ENCODE results near the gene CLCF1.

DNA sequence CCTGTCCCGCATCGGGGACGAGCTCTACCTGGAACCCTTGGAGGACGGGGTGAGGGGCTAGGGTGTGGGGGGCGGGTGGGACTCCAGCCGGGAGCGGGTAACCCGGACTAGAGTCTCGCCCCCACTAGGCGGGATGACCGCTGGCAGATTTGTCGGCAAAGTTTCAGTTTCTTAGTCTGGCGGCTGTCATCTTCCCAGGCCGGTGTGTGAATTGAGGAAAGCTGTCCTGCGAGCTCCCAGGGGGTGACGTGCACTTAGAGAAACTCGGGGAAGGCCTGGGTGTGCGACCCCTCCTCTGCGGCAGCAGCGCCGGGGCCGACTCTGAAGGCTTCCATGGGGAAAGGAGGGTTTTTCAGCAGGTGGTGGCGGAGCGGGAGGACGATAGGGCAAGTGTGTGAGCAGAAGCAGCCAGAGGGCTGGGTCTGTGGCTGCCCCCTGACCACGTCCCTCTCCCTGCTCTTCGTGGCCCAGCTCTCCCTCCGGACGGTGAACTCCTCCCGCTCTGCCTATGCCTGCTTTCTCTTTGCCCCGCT lies 18.9 kb upstream of the CLCF1 start:
- TF ChIP-seq, protein P1, sequence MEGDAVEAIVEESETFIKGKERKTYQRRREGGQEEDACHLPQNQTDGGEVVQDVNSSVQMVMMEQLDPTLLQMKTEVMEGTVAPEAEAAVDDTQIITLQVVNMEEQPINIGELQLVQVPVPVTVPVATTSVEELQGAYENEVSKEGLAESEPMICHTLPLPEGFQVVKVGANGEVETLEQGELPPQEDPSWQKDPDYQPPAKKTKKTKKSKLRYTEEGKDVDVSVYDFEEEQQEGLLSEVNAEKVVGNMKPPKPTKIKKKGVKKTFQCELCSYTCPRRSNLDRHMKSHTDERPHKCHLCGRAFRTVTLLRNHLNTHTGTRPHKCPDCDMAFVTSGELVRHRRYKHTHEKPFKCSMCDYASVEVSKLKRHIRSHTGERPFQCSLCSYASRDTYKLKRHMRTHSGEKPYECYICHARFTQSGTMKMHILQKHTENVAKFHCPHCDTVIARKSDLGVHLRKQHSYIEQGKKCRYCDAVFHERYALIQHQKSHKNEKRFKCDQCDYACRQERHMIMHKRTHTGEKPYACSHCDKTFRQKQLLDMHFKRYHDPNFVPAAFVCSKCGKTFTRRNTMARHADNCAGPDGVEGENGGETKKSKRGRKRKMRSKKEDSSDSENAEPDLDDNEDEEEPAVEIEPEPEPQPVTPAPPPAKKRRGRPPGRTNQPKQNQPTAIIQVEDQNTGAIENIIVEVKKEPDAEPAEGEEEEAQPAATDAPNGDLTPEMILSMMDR (IDR thresholded peaks at IDR 0.05), result no peak
- TF ChIP-seq POLR2AphosphoS5 (IDR thresholded peaks at IDR 0.05) (no peak), EP300 (IDR thresholded peaks at IDR 0.05) (no peak), POLR2A (IDR thresholded peaks at IDR 0.05) (no peak)
